ENCODE results near the gene LPP.
"Not testable (repeated sequence)": the region's sequence is repeated elsewhere in the genome, so short reads cannot be mapped to it uniquely, and the experiment has no call there.

The LPP gene

DNA sequence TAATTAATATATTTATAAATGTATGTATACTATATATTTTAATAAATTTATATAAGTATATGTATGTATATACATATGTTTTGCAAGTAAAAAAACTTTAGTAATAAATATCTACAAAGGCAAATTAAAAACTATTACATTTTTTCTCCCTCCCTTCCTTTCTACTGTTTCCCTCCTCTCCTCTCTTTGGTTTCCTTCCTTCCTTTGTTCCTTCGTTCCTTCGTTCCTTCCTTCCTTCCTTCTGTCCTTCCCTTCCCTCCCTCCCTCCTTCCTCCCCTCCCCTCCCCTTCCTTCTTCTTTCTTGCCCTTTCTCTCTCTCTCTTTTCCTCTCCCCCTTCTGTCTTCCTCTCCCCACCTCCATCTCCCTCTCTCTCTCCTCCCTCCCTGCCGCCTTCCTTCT, 423.6 kb downstream of the LPP start:
- DNase-seq: no peak

DNA sequence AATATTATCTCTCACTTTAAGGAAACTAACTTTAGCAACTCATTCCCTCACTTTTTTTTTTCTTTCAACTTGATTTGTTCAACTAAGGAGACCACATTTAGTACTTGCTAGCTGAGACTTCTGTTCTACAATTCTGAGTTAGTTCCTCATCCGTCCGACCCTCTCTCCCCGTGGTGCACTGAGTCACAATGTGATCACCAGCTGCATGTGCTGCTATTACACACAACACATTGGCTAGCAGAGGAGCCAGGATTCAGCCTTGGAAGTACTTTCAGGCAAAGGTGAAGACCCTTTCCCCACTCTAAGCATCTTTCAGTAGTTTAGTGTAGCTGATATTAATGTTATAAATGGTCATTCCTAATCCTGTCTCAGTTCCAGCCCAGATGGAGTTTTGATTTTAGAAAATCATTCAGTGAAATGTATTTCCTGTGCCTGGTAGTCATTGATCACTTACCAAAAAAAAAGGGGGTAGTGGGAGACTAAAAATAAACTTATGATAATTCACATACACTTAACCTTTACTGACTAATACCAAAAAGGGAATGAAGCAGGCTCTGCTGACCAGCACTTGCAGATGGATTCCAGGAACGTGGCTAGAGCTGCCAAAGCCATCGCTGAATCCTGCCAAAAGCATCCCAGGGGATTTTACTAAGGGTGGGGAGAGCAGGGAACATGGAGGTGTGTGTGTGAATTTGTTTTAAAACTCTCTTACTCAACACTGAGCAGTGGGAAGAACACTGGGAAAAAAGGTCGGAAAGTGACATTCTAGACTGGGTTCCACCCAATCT, 424.8 kb downstream of the LPP start:
- DNase-seq: no peak

DNA sequence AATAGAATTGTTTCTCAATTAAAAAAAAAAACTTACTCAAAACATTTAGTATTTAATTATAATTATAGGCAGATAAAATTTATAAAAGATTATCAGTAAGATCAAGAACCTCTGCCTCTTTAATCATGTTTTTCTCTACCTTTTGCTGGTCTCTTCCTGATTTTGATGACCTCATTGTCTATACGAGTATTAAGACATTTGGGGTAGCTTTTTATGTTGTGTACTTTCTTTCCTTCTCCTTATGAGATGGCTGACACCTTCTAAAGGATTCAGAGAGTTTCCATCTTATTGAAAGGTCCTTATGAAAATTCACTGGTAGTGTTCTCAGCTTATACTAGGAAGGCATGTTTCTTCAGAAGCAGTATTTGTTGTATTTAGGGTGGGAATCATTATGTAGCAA, 426.3 kb downstream of the LPP start:
- no peak for DNase-seq

DNA sequence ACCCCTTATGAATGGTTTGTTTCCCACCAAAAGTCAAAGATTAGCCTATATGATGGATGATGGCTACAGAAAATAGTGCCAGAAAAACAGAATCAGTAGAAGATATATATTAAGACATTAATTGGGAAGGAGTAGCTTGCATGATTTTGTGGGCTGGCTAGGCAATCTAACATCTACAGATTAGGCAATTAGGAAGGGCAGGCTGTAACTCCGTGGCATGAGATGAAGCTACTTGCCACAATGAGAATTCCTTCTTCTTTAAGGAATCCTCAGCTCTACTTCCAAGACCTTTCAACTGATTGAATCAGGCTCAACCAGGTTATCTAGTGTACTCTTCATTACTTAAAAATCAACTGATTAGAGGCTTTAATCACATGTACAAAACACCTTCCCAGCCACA, 426.7 kb downstream of the LPP start:
- DNase-seq: no peak

DNA sequence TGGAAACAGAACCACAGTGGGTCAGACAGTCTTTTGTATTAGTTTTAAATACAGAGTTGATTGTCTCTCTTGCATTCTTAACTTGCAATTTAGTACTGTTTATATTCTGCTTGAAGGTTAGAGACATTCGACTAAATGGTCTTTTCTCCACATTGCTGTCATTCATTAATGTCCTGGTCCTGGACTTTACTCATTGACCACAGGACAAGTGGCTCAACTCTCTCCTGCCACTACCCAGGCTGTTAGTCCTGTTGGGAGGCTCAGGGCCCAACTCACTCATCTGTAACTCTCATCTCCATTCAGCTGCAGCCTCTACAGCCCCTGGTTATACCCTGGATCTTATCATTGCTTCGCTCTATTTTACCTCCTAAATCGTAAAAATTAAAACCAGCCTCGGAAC, 427.4 kb downstream of the LPP start:
- DNase-seq: no peak

DNA sequence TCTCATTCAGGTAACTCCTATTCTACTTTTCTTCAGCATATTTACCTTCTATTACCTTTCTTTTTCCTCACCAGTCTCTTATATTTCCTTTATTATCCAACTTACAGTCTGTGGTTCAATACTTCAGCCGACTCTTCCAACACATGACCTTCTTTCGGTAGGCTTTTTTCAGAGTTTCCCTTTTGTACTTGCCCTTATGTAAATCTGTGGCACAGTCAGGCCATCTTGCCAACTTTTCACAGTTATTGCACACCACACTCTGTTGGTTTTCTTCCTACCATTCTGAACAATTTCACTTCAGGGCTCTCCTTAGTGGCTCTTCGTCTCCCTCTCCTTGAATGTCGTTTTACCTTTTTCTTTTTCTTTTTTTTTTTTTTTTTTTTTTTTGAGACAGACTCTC, 427.8 kb downstream of the LPP start:
- DNase-seq: no peak

DNA sequence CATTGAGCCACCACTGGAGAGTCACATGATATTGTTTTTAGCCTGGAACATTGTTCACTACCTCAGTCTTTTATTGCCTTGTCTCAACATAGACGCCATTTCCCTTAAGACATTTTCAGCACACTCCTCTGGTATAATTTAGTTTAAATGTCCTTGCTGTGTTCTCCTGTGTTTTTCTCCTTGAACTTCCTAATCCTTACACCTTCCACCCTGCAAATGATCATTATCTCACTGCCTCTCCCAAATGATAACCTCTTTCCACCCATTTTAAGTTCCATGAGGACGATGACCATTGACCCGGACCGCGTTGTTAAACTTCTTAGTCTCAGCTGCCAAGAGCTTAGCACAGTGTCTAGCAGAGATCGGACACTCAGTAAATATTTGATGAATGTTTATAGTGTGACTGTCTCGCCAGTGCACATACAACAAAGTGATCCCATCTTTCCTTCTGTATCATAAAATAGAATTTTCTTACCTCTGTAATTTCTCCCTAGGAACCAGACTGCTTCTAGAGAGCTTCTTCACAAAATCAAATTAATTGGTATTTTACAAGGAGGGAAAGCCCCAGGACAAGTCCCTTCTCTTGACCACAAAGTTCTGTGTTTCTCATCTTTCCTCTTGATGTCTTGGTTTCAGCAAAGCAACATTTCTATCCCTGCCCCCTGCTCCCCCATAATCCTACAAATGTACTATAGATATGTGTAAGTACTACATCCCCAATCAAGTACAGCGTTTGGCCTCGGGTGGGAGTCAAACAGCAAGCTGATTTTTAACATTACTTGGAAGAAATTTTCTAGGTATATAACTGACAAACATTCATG, 429.6 kb downstream of the LPP start:
- DNase-seq: peak; percentile 62

DNA sequence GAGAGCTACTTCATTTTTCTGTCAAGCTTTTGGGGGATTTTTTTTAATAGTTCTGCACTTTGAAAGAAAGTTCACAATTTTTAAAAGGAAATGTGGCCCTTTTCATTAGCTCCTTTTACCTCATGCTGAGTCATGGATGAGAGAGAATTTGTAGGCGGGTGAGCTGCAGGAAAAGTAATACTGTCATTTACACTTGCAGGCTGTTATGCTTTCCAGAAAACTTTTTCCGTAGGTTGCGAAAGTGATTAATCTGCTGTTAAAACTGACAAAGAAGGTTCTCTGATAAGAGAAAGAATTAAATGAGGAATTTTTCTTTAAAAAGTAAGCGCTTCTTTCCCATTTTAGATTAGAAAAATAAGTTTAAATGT, 430.2 kb downstream of the LPP start:
- no peak for DNase-seq

DNA sequence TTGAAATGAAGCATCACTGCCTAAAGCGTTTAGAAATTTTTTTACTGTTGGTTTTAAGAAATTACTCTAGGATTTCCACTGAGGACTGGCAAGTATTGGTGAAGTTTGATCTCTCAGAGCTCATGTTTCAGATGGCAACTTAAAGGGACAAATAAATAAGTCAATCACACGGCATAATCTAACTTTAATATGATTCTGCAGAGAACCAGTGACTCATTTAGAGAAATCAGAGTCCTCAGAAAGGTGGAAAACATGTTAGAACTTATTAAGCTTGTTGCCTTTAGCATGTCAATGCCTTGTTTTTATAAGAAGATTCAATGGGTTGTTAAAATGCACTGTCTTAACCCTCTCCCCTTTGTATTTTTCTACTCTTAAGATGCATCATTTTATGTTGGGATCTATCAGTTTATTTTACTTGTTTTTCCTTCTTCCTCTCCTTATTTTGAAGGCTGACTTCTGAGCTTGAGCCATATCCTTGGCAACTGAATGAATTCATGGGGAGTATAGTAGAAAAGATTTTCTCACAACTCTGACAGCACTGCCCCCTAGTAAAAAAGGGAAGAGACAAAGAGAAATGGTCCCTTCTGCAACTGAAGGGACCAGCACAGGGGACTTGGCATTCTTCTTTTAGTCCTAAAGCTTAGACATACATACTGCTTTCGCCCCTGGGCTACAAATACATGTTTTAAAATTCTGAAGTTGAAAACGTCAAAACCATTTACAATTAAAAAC, 431.2 kb downstream of the LPP start:
- DNase-seq: no peak

DNA sequence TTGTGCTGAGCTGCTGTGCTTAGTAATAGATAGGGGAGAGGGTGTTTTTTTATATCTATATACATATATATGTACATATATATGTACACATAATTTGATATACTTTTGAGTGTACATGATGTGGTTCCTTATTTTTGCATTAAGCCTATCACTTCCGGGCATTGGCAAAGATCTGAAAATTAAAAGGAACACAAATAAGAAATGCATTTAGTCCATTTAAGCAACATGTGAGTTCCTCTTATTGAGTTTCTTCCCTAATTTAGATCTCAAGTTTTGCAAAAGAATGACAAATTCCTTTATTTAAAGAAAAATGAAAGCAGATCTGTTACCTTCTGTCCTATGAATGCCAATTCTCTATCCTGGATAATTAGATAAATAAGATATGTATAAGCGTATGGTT, 435.1 kb downstream of the LPP start:
- DNase-seq: no peak

DNA sequence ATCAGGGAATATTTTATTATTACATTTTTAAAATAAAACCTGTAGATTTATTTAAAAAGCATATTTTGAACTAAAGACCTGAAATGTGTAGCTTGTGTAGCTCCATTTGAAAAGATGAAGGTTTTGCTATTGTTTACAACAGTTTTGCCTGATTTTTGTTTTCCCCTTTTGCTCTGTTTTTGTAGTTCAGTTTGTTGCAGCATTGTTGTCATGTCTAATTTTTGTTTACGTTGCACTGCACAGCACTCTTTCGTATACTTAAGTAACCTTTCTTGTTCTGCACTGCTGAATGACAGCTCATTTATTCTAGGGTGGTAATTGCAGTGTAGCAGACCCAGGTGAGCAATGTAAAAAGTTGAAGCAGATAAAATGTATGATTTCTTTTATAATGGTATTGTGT, 435.8 kb downstream of the LPP start:
- no peak for DNase-seq

DNA sequence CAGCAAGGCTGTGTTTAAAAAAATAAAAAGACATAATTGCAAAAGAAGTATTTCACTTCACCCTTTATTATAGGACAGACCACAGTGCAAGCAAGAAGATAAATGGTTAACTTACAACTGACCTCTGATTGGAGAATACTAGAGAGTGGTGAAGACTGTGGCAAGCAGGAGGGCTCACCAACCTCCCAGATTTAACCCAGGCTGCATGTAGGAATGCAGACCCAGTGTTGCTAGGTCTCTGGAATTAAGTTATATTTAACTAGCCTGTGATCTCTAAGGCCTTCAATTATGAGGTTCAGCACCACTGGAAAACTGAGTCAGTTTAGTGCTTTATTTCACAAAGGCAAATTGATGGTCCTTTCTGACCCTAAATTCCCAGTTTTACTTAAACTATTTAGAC, 436.6 kb downstream of the LPP start:
- no peak for DNase-seq

DNA sequence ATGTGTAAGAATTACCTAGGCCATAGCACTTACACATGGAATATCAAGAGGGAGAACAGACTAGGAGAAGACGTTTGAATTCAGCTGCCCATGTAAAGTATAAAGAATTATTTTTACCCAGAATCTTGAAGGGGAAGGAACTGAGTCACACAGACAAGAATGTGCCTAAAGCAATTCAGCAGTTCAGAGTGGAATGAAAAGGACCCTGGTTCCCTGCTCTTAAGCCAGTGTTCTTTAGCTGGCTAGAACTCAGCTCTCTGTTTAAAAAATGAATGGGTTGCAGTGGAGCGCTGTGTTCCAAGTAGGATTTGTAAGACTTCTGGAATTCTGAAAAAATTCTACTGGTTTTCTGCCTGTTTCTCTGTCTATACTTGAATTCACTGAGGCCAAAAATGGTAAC, 440.2 kb downstream of the LPP start:
- DNase-seq: no peak

DNA sequence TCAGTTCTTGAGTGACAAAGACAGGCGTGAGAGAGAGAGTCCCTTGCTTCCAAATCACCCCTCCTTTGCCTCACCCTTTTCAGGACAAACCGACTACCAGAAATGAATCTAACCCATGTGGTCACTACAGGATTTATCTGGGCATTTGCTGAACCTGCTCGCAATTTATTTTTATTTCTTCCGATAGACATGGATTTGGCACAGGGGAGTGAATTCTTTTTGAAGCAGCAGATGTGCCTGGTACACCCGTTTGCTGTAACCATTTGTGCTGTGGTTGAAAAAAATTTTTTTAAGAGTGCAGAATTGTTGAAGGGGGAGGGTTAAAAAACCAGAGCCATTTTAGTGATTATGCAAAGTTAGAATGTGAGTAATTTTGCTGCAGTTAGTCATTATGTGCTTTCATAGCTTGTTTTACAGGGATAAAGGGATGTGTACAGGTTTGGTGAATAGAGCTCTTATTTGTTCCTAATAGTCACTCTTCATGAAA, 442.0 kb downstream of the LPP start:
- no peak for DNase-seq

DNA sequence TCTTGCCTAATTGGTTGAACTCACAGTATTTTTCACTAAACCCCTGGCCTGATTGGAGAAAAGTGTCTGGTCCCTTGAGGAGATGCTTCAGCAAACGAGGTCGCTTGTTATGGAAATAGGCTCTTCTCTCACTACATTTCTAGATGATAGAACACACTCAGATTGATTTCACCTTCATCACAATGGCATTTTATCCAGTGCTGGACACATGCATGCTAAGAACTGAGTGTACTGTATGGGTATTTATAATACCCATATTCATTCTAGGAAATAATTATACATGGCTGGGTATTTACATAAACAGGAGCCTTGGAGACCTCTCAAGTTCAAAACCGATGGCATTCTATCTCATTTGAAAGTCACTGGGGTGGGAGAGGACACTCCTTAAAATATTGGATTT, 444.9 kb downstream of the LPP start:
- no peak for DNase-seq

DNA sequence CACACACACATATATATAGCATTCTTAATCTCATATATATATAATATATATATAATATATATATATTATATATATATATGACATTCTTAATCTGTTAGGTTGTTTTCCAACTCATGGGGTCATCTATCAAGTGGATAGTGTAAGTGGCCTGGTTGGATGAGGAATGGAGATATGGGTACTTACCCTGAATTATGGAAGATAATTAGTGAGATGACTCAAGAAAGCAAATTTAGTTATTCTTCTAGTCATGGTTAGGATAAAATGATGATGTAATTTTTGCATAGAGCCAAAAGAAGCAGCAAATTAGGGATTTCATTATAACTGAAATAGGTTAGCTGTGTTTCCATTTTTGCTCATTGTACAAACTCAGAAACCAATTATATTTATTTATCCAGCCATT, 448.2 kb downstream of the LPP start:
- DNase-seq: no peak

DNA sequence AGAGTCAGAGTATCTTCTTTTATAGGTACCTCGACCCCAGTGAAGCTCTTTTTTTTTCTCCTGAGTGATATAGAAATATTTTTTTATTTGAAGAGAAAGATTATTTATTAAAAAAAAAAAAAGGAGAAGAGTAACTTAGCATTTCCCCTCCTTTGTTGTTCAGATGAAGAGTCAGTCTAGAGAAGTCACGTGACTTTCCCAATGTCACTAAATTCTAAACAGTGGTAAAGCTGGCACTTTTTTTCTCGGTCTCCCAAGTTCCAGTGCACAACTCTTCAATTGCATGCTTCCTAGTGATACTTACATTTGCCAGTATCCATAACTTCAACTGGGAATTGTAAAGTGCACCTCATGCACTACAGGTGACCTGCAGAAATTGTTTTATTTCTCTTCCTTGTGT, 448.7 kb downstream of the LPP start:
- no peak for DNase-seq

DNA sequence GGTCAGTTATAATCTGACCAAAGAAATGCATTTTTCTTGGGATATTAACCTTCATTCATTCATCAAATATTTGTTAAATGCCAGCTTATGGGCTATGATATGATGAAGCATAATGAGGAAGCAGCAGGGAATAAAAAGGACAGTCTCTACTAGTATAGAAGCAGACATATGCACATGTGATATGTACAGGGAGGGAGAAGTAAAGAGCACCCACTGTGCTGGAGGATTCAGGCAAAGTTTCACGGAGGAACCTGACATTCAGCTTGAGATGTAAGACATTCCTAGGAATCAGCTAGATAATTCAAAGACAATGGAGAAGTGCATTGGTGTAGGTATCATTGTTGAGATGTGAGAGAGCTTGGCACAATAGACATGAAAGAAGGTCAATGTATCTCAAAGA, 450.7 kb downstream of the LPP start:
- no peak for DNase-seq

DNA sequence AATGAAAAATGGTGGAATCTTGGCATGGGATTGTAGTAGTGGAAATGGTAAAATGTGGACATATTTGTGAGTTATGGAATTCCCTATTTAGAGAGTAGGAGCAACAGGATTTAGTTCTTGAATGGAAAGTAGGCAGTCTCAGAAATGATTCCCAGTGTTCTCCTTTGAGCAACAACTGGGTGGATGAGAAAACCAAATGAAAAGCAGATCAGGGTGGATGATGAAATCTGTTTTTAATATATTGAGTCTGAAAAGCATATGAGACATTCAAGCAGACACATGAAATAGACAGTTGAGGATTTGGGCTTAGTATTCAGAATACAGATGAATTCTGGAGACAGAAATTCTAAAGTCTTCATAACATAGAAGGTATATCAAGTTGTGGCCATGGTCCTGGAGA, 451.3 kb downstream of the LPP start:
- no peak for DNase-seq

DNA sequence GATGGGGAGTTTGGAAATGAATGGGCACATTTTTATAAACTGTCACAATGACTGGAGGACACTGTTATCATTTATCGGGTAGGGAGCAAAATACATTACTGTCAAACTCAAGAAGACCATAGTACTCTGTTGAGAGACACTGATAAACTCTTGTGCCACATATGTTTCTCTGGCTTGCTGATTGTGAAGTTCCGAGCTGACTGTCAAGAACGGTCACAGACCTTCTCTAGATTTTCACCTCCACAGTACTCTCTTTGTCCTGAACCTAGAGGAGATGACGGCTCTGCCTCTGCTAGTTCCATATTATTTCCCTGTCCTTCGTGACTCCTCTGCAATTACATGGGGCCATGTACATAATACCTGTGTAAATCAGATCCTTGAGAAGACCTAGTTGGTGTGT, 451.9 kb downstream of the LPP start:
- no peak for DNase-seq

DNA sequence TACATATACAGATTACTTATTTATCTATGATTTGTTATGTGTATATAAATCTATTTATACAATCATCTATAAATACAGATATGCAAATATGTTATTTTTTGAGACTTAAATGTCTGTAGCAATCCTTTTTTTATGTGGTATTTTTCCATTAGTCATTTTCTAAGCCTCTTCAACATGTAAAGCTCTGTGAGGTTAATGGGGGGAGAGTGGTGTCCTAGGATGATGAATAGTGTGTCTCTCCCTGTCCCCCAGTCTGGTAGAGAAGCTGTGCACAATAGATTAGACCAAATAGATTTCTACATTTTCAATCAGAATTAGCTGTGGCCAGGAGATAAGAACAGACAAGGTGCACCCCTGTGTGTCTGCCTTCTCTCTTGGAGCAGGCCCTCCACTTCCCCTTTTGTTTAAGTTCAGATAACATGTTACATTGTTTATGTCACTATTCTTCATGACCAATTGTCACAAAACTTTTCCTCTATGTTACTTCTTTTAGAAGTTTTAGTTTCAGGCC, 453.9 kb downstream of the LPP start:
- DNase-seq: no peak

DNA sequence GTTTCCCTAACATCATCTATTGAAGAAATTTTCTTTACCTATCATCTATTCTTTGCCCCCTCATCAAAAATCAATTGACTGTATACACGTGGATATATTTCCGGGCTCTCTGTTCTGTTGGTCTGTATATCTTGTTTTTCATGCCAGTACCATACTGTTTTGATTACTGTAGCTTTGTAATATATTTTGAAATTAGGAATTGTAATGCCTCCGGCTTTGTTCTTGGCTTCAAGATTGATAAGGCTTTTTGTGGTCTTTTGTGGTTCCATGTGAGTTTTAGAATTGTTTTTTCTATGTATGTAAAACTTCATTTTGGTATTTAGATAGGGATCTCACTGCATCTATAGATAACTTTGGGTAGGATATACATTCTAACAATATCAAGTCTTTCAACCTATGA, 454.4 kb downstream of the LPP start:
- no peak for DNase-seq

DNA sequence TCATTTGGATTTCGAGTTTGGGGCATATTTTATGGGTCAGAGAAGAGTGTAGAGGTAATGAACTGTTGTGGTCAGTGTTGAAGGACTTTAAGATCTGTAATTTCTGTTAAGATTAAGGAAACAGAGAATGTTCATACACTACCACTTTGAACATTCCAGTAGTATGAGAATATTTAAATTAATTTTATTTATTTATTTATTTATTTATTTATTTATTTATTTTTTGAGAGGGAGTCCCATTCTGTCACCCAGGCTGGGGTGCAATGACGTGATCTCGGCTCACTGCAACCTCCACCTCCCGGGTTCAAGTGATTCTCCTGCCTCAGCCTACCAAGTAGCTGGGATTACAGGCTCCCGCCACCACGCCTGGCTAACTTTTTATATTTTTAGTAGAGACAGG, 459.8 kb downstream of the LPP start:
- not testable (repeated sequence) for DNase-seq

DNA sequence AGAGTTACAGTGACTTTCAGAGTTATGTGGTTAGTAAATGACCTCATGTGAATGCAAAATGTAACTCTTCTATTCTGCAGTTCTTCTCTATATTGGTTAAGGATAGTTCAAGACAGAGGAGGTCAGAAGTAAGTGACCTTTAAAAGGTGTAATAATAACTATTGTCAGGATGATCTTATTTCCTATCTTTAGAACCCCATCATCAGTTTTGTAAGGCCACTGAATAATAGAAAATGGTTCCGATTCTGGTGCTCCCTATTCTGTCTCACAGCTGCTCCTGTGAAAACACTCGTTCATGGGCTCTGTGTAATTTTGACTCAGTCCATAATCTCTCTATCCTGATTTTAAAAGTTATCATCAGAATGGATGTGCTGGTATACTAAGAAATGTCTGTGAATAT, 463.3 kb downstream of the LPP start:
- no peak for DNase-seq
